Measurements from ENCODE around the gene RCN1. TPM values are rescaled to one million over a fixed set of nuclear protein-coding genes. Genes with fewer than 3 reads are reported as not detected.

RCN1 gene
- polyA plus RNA-seq, 1 donor (not counting 4 experiments of a cell fraction or from before 2014, with no cell fraction given), result 46.2 TPM

DNA sequence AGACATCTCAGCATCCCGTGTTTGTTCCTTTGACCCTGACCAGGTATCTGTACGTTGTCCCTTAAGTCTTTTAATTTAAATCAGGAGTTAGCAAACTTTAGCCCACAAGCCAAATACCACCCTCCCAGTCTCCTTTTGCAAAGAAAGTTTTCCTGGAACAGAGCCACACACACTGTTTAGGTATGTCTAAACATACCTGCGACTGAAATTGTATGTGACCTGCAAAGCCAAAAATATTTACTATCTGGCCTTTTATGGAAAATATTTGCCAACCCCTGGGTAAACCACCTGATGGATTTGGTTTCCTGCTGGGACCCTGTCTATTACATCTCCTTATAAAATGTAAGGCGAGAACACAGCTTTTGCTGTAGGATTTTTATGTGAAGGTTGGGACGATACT is 20.2 kb upstream of the RCN1 start:
- DNase-seq (ENCODE audit: low read depth, low spot score) (no peak), FAIRE-seq (no peak)
- no peak overlapping the region for H2AFZ ChIP-seq (ENCODE audit: control insufficient read depth, low read length)
- H3K9me1 ChIP-seq (ENCODE audit: control insufficient read depth, extremely low read depth, insufficient read depth, low read length), result no peaks in the 10 kb centered on the region
- dilution Hi-C loops (cut with MboI; ENCODE audit: extremely low pct_ligation_motif_present, low sequenced_read_pairs), result no loop called here
- peaks cover 9% of the 10 kb centered on the region for H3K27me3 ChIP-seq (ENCODE audit: control insufficient read depth, extremely low read depth, insufficient read depth, low read length)
- H3K9me3 ChIP-seq (ENCODE audit: control insufficient read depth, low read depth, low read length), result no peaks in the 10 kb centered on the region
- H3K36me3 ChIP-seq (ENCODE audit: control insufficient read depth in 2 of 2, extremely low read depth in 1 of 2, insufficient read depth in 2 of 2, low read length in 2 of 2), result no peaks in the 10 kb centered on the region
- no peaks in the 10 kb centered on the region for H3K4me1 ChIP-seq (ENCODE audit: control insufficient read depth, extremely low read depth, insufficient read depth, low read length)
- no peak overlapping the region for H3K4me2 ChIP-seq (ENCODE audit: control insufficient read depth, extremely low read depth, insufficient read depth, low read depth, low read length)
- TF ChIP-seq, protein P1, sequence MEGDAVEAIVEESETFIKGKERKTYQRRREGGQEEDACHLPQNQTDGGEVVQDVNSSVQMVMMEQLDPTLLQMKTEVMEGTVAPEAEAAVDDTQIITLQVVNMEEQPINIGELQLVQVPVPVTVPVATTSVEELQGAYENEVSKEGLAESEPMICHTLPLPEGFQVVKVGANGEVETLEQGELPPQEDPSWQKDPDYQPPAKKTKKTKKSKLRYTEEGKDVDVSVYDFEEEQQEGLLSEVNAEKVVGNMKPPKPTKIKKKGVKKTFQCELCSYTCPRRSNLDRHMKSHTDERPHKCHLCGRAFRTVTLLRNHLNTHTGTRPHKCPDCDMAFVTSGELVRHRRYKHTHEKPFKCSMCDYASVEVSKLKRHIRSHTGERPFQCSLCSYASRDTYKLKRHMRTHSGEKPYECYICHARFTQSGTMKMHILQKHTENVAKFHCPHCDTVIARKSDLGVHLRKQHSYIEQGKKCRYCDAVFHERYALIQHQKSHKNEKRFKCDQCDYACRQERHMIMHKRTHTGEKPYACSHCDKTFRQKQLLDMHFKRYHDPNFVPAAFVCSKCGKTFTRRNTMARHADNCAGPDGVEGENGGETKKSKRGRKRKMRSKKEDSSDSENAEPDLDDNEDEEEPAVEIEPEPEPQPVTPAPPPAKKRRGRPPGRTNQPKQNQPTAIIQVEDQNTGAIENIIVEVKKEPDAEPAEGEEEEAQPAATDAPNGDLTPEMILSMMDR (optimal IDR thresholded peaks at IDR 0.05 in 1 of 3, IDR thresholded peaks at IDR 0.05 in 1 of 3, conservative IDR thresholded peaks at IDR 0.05 in 1 of 3; ENCODE audit: extremely low read depth in 1 of 3, insufficient read depth in 2 of 3, low read length in 3 of 3), result no peak
- TF ChIP-seq EZH2 (IDR thresholded peaks at IDR 0.05; ENCODE audit: low read length), result no peak
- H3K27ac ChIP-seq (ENCODE audit: control insufficient read depth, insufficient read depth, low read length), result no peak overlapping the region
- H4K20me1 ChIP-seq (ENCODE audit: control insufficient read depth, extremely low read depth, insufficient read depth, low read length), result no peaks in the 10 kb centered on the region
- no peaks in the 10 kb centered on the region for H3K79me2 ChIP-seq (ENCODE audit: control insufficient read depth, insufficient read depth, low read length)
- H3K9ac ChIP-seq (ENCODE audit: control insufficient read depth, extremely low read depth, insufficient read depth, low read length), result no peak overlapping the region
- no peak overlapping the region for H3K4me3 ChIP-seq (ENCODE audit: control insufficient read depth in 2 of 3, extremely low read depth in 1 of 3, insufficient read depth in 2 of 3, low read depth in 1 of 3, low read length in 3 of 3)

DNA sequence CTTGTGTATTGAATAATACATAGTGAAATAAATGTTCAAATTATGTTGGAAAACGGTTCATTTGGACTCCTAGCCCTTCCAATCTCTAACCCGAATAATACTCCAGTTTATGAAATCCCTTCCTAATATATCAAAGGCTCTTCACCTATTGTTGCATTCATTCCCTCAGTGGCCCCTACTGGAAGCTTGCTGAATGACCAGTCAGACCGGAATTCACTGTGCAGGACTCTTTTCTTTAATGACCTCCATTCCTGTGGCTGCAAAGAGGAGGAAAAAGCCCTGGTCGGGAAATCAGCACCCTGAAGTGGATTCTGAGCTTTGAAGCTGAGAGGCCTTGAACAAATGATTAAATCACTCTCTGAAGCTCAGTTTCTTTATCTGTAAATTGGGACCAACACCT is 19.1 kb upstream of the RCN1 start:
- dilution Hi-C loops (cut with MboI; ENCODE audit: extremely low pct_ligation_motif_present, low sequenced_read_pairs), result no loop called here
- FAIRE-seq, result no peak
- no peak overlapping the region for H2AFZ ChIP-seq (ENCODE audit: control insufficient read depth, low read length)

More for the DNA sequence above, 19.1 kb upstream of the RCN1 start:
- no peaks in the 10 kb centered on the region for H3K36me3 ChIP-seq (ENCODE audit: control insufficient read depth in 2 of 2, extremely low read depth in 1 of 2, insufficient read depth in 2 of 2, low read length in 2 of 2)
- H3K27ac ChIP-seq (ENCODE audit: control insufficient read depth, insufficient read depth, low read length), result no peak overlapping the region
- TF ChIP-seq, protein P1 (optimal IDR thresholded peaks at IDR 0.05 in 1 of 3, IDR thresholded peaks at IDR 0.05 in 1 of 3, conservative IDR thresholded peaks at IDR 0.05 in 1 of 3; ENCODE audit: extremely low read depth in 1 of 3, insufficient read depth in 2 of 3, low read length in 3 of 3), result peak in 2 of 3 experiments; percentile 17 to 36
- TF ChIP-seq EZH2 (IDR thresholded peaks at IDR 0.05; ENCODE audit: low read length), result no peak
- H3K9me3 ChIP-seq (ENCODE audit: control insufficient read depth, low read depth, low read length), result no peaks in the 10 kb centered on the region
- H3K4me2 ChIP-seq (ENCODE audit: control insufficient read depth, extremely low read depth, insufficient read depth, low read depth, low read length), result no peak overlapping the region
- DNase-seq (ENCODE audit: low read depth, low spot score), result no peak
- H3K9me1 ChIP-seq (ENCODE audit: control insufficient read depth, extremely low read depth, insufficient read depth, low read length), result no peaks in the 10 kb centered on the region
- H3K27me3 ChIP-seq (ENCODE audit: control insufficient read depth, extremely low read depth, insufficient read depth, low read length), result peaks cover 9% of the 10 kb centered on the region
- no peaks in the 10 kb centered on the region for H3K79me2 ChIP-seq (ENCODE audit: control insufficient read depth, insufficient read depth, low read length)
- no peak overlapping the region for H3K9ac ChIP-seq (ENCODE audit: control insufficient read depth, extremely low read depth, insufficient read depth, low read length)
- H3K4me1 ChIP-seq (ENCODE audit: control insufficient read depth, extremely low read depth, insufficient read depth, low read length), result no peaks in the 10 kb centered on the region
- H3K4me3 ChIP-seq (ENCODE audit: control insufficient read depth in 2 of 3, extremely low read depth in 1 of 3, insufficient read depth in 2 of 3, low read depth in 1 of 3, low read length in 3 of 3), result no peak overlapping the region
- no peaks in the 10 kb centered on the region for H4K20me1 ChIP-seq (ENCODE audit: control insufficient read depth, extremely low read depth, insufficient read depth, low read length)

Measured in keratinocyte (primary cell).